Activated T-helper 17 cell treated with anti-CD3 and anti-CD28 coated beads, Interleukin-2, amount 50 U/mL, for 72 hours (primary cell): ENCODE data around the gene ARPC3. TPM values are rescaled to one million over a fixed set of nuclear protein-coding genes. Genes with fewer than 3 reads are reported as not detected.
A peak's percentile ranks its signal among the peaks of the same experiment; 100 is the strongest.
"Not testable (repeated sequence)": the region's sequence is repeated elsewhere in the genome, so short reads cannot be mapped to it uniquely, and the experiment has no call there.

Experiments used
- ATAC-seq: fragments of 150-1000 bp; cut with Tn5 transposase; replicated peaks from 2 replicates; pipeline ENCODE4 v1.10.0; 2021; ENCODE audit warnings: mild to moderate bottlenecking, moderate library complexity
- H3K27ac Mint-ChIP-seq: one replicate; pipeline ENCODE4 v1.8.0; 2022; ENCODE audit warnings: mixed read lengths
- H3K27me3 Mint-ChIP-seq: one replicate; pipeline ENCODE4 v1.8.0; 2022; ENCODE audit warnings: mixed read lengths
- H3K36me3 Mint-ChIP-seq: one replicate; pipeline ENCODE4 v1.8.0; 2022; ENCODE audit warnings: low read depth, mild to moderate bottlenecking, mixed read lengths
- H3K4me1 Mint-ChIP-seq: one replicate; pipeline ENCODE4 v1.8.0; 2022; ENCODE audit warnings: mixed read lengths
- H3K4me3 Mint-ChIP-seq: one replicate; pipeline ENCODE4 v1.8.0; 2022; ENCODE audit warnings: mild to moderate bottlenecking, mixed read lengths
- H3K9me3 Mint-ChIP-seq: one replicate; pipeline ENCODE4 v1.8.0; 2022; ENCODE audit warnings: mixed read lengths
- total RNA-seq, 2 donors: library from RNA; stranded (reverse); gene quantifications; one replicate each; pipeline ENCODE4 v1.2.3, GENCODE V29; 2022

ARPC3 gene
- total RNA-seq, 2 donors from 2014 or later: 259 to 325 TPM

- Mint-ChIP-seq H3K27ac (peak overlapping the region; percentile 99), H3K4me1 (no peaks in the 10 kb centered on the region), H3K9me3 (no peaks in the 10 kb centered on the region), H3K27me3 (no peaks in the 10 kb centered on the region), H3K4me3 (peak overlapping the region; percentile 97), H3K36me3 (peaks cover 31% of the 10 kb centered on the region)
- ATAC-seq: peak; percentile 64
Observed at GRCh38 chr12:110431957-110432587, 18.1 kb downstream of the ARPC3 start.

DNA sequence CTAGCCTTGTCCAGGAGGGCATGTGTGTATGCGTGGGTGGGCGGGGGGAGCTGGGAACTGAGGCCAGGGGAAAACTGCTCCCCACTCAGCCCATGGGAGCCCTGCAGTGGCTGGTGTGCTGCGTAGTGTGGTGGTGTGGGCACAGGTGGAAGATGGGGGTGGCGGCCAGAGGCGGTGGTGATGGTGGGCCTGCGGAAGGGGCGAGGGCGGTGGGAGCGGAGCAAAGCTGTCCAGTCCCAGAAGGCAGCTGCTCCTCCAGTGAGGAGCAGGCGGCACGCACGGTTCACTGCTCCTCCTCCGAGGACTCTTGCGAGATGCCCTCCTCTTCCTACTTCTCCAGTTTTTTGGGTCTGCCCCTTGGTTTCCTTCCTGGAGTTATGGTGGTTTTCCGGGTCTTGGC lies 20.5 kb downstream of the ARPC3 start:
- not testable (repeated sequence) for H3K27ac Mint-ChIP-seq, H3K27me3 Mint-ChIP-seq, H3K9me3 Mint-ChIP-seq, H3K36me3 Mint-ChIP-seq, H3K4me1 Mint-ChIP-seq, ATAC-seq
- peak overlapping the region; percentile 46 for H3K4me3 Mint-ChIP-seq

DNA sequence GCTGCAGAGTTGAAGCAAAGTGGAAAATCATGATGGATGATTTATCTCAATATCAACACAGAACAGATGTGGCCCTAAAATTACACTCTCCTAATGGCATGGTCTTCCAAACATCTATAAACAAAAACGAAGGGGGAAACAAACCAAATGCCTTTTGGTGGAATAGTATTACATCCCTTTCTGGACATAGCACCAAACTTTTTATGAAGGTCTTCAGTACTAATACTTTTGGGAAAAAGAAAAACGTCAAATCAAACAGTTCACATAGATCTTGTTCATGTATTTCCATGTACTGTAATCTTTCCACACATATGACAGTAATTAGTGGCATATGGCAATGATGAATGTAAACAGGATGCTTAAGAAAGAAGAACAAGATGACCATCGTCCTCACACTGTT lies 23.7 kb downstream of the ARPC3 start:
- H3K27ac Mint-ChIP-seq: no peak overlapping the region
- H3K36me3 Mint-ChIP-seq: no peaks in the 10 kb centered on the region
- H3K4me1 Mint-ChIP-seq: no peaks in the 10 kb centered on the region
- no peaks in the 10 kb centered on the region for H3K27me3 Mint-ChIP-seq
- ATAC-seq: no peak
- no peaks in the 10 kb centered on the region for H3K9me3 Mint-ChIP-seq
- H3K4me3 Mint-ChIP-seq: no peak overlapping the region

DNA sequence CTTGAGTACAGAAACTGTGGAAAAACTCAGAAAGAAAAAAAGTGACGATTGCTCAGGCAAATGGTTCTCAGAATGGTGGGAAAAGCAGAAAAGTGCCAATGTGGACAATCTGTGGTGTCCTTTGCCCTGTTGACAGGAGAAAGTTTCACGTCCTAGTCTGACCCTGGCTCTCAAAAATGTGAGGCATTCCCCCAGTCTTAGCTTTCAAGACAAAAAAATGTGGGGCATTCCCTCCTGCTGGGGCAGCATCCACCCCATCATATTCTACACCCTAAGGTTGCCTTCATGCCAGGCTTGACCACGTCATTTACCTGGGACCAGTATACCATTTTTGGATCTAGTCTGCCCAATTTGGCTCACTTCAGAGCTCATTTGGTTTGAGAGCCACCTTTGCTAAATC lies 25.9 kb downstream of the ARPC3 start:
- no peaks in the 10 kb centered on the region for H3K4me1 Mint-ChIP-seq

DNA sequence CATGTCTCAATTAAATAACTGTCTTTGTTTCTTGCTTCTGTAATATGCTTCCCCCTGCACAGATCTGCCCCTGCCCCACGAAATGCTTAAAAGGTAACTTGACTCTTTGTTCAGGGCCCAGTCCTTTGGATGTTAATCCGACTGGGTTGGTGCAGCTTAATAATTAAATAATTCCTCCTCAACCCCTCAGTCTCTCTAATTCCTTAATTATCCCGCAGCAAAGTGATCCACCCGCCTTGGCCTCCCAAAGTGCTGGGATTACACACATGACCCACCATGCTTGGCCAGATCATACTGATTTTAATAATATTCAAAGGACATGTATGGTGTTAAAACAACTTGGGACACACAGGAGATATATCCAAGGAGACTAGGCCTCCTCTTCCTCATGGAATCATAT lies 28.4 kb downstream of the ARPC3 start:
- ATAC-seq: no peak
- Mint-ChIP-seq H3K27ac (no peak overlapping the region), H3K9me3 (no peaks in the 10 kb centered on the region), H3K4me1 (no peaks in the 10 kb centered on the region), H3K4me3 (no peak overlapping the region), H3K27me3 (no peaks in the 10 kb centered on the region), H3K36me3 (no peaks in the 10 kb centered on the region)

More for the DNA sequence above, 25.9 kb downstream of the ARPC3 start:
- H3K9me3 Mint-ChIP-seq: no peaks in the 10 kb centered on the region
- H3K4me3 Mint-ChIP-seq: no peak overlapping the region
- H3K27me3 Mint-ChIP-seq: no peaks in the 10 kb centered on the region
- no peaks in the 10 kb centered on the region for H3K36me3 Mint-ChIP-seq
- no peak for ATAC-seq
- no peak overlapping the region for H3K27ac Mint-ChIP-seq

DNA sequence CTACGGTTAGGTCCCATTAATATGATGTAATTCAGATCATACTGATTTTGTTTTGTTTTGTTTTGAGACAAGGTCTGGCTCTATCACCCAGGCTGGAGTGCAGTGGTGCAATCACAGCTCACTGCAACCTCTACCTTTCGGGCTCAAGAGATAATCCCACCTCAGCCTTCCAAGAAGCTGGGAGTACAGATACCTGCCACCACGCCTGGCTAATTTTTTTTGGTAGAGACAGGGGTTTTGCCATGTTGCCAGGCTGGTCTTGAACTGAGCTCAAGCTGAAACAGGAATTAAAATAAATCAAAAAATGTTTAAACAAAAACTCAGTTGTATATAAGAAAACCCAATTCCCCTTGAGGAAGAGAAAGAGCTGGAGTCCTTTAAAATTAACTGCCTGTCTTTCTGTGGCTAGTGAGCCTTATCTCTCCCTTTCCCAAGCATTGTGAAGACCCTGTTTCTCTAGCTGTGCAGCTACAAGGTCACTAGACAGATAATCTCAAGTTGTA lies 28.9 kb downstream of the ARPC3 start:
- Mint-ChIP-seq H3K36me3 (no peaks in the 10 kb centered on the region), H3K4me3 (no peak overlapping the region), H3K27ac (no peak overlapping the region), H3K4me1 (no peaks in the 10 kb centered on the region), H3K9me3 (no peaks in the 10 kb centered on the region), H3K27me3 (no peaks in the 10 kb centered on the region)
- no peak for ATAC-seq

GRCh38 chr12:110420644-110421043 lies 29.5 kb downstream of the ARPC3 start:
- H3K4me1 Mint-ChIP-seq, H3K4me3 Mint-ChIP-seq, H3K27ac Mint-ChIP-seq, H3K27me3 Mint-ChIP-seq, H3K9me3 Mint-ChIP-seq, ATAC-seq, H3K36me3 Mint-ChIP-seq: not testable (repeated sequence)

DNA sequence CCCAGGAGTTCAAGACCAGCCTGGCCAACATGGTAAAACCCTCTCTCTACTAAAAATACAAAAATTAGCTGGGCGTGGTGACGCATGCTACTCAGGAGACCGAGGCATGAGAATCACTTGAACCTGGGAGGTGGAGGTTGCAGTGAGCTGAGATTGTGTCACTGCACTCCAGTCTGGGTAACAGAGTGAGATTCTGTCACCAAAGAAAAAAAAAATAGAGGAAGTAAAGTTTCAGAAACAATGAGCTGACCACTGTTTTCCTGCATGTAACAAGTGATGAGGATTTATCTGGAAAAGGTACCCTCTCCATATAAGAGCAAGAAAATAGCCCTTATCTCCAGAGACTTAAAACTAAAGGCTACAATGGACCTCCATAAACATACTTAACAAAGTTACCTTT lies 33.0 kb downstream of the ARPC3 start:
- not testable (repeated sequence) for ATAC-seq, H3K4me1 Mint-ChIP-seq, H3K27me3 Mint-ChIP-seq, H3K27ac Mint-ChIP-seq, H3K36me3 Mint-ChIP-seq, H3K9me3 Mint-ChIP-seq, H3K4me3 Mint-ChIP-seq

DNA sequence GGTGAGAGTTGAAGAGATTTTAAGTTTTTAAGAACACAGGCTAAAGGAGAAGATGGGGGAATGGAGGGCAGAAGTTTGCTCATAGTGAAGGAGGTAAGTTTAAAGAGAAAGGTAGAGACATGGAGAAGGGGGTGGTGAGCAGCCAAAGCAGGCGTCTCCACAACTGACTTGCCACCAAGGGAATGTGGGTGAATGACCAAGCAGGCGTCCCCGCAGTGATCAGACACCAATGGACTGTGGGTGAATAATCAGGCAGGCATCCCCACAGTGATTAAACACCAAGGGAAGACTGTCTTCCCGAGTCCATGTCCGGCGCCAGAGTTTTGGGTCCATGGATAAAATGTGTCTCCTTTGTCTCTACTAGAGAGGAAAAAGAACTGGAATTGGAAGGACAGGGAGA lies 40.1 kb downstream of the ARPC3 start:
- not testable (repeated sequence) for H3K4me3 Mint-ChIP-seq, ATAC-seq, H3K9me3 Mint-ChIP-seq, H3K27ac Mint-ChIP-seq, H3K27me3 Mint-ChIP-seq, H3K36me3 Mint-ChIP-seq, H3K4me1 Mint-ChIP-seq

DNA sequence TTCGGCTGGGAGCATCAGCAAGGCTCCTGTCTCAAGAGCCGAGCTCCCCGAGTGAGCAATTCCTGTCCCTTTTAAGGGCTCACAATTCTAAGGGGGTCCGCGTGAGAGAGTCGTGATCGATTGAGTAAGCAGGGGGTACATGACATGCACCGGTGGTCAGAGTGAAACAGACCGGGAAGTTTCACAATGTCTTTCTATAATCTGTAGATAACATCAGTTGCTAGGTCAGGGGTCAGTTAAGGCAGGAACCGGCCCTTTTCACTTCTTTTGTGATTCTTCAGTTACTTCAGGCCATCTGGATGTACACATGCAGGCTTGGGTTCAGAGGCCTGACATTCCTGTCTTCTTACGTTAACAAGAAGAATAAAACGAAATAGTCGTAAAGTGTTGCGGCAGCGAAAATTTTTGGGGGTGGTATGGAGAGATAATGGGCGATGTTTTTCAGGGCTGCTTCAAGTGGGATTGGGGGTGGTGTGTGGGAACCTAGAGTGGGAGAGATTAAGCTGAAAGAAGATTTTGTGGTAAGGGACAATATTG lies 44.9 kb downstream of the ARPC3 start:
- H3K36me3 Mint-ChIP-seq: peaks cover 28% of the 10 kb centered on the region
- not testable (repeated sequence) for H3K27ac Mint-ChIP-seq, H3K4me1 Mint-ChIP-seq, H3K9me3 Mint-ChIP-seq, H3K4me3 Mint-ChIP-seq, H3K27me3 Mint-ChIP-seq, ATAC-seq

DNA sequence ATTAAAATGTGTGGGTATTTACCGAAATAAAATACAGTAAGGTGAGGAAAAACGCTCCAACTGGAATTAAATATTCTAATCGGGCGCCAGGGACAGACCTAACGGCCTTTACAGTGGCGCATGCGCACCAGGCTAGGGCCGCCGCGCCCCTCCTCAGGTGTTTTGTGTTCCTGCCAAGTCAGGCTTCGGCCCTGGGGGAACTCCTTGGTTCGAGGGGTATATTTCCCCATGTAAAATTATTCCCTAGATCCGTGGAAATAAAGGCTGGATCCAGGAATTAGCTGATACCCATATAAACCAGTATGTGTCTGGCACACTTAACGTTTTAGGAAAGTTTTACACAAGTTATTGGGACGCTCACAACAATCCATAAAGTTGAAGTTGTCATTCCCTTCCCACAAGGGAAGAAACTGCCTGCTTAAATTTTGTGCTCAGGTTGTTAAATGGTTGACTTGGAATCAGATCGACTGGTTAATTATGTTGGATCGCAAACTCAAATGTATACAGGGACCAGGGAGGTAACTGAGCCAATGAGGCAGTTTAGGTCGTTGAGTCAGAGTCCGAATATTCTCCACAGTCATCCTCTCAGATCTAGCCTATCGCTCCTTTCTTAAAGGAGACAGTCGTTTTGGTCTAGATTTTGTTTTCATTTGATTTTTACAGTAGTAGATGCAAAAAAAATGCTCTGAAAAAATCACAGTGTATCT lies 46.0 kb downstream of the ARPC3 start:
- peak; percentile 70 for ATAC-seq
- peaks cover 37% of the 10 kb centered on the region for H3K36me3 Mint-ChIP-seq
- H3K9me3 Mint-ChIP-seq: no peaks in the 10 kb centered on the region
- H3K27me3 Mint-ChIP-seq: no peaks in the 10 kb centered on the region
- peaks cover 9% of the 10 kb centered on the region for H3K4me1 Mint-ChIP-seq
- peak overlapping the region; percentile 99 for H3K4me3 Mint-ChIP-seq
- no peak overlapping the region for H3K27ac Mint-ChIP-seq

DNA sequence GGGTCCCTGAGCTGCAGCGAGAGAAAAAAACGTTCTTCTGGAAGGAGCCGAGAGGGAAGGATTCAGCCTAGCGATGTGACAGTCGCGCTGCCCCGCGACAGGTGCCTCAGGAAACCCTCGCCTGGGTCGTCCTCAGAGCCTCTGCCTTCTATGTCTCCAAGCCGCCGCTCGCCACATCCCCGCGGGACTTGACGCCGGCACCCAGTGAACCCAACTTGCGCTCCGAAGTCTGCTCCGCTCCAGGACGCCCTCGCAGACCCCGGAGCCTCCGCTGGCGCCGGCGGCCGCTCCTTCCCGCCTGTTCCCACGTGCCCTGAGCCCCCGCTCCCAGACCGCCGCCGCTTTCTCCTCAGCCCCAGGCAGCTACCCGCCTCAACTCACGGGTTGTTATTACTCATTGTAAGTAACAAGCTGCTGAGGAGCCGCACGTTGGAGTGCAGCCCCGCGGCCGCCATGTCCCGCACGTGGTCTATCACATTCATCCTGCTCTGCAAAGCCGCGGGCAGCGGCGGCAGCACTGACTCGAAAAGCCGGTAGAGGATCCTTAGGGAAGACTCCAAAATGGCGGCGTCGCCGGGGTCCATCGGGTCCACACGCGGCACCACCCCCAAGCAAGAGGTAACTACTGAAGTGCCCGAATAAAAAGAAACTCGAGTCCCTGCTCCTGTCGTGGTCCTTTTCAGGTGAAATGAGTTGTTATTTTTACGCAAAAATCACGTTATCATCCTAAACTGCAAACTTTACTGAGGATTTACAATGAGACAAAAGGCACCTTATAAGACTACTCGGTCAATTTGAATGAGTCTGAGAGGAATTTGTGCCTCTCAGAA lies 46.8 kb downstream of the ARPC3 start, which contains the start of gene ANAPC7:
Gene ANAPC7 (minus strand): TSS at position 563 of the 830 bp plus-strand sequence. CDS start 81 bp downstream, at position 482.
- H3K4me1 Mint-ChIP-seq: peaks cover 9% of the 10 kb centered on the region
- H3K27me3 Mint-ChIP-seq: no peaks in the 10 kb centered on the region

More for the DNA sequence above, 46.8 kb downstream of the ARPC3 start, which contains the start of gene ANAPC7:
- Mint-ChIP-seq H3K27ac (no peak within 1 kb of the TSS), H3K4me3 (peak within 1 kb of the TSS; percentile 99), H3K36me3 (peaks cover 43% of the 10 kb centered on the region), H3K9me3 (no peaks in the 10 kb centered on the region)
- ATAC-seq: peak; percentile 92
